PC-3 (cell line): ENCODE data around the gene CDK16. TPM values are rescaled to one million over a fixed set of nuclear protein-coding genes. Genes with fewer than 3 reads are reported as not detected.
"Not testable (repeated sequence)": the region's sequence is repeated elsewhere in the genome, so short reads cannot be mapped to it uniquely, and the experiment has no call there.

Experiments
- ATAC-seq: fragments of 200-7000 bp; cut with Tn5 transposase; 2 replicates; pipeline ENCODE4 v1.9.1; 2020; ENCODE audit warnings: mild to moderate bottlenecking, moderate library complexity
- BruUV-seq: library from RNA; stranded (reverse); fragments of 400-500 nt; replicated peaks from 2 replicates; lab custom pipeline; 2021; lab: Mats Ljungman, UMichigan
- CTCF ChIA-PET: fragments of 300-600 bp; sonication (Branson Sonifier 250); formaldehyde crosslinking; loops from one replicate; lab custom pipeline; 2022; ENCODE audit warnings: antibody characterized with exemption; lab: Charles Lee
- POLR2A ChIA-PET: fragments of 300-600 bp; sonication (Branson Sonifier 250); formaldehyde crosslinking; loops from one replicate; lab custom pipeline; 2022; ENCODE audit warnings: antibody characterized with exemption; ENCODE audit not compliant: unreplicated experiment; lab: Charles Lee
- DNase-seq: peaks from one replicate; pipeline ENCODE4 v3.0.0-alpha.2; 2015
- H2AFZ ChIP-seq: fragments of 300-600 bp; sonication (generic); 2 replicates; pipeline ENCODE4 v1.6.0; 2016; ENCODE audit warnings: antibody characterized with exemption, low read length
- H3F3A ChIP-seq: fragments of 300-600 bp; sonication (generic); one replicate; pipeline ENCODE4 v1.6.0; 2017; ENCODE audit warnings: antibody characterized with exemption, low read length, control low read depth, mild to moderate bottlenecking; ENCODE audit not compliant: unreplicated experiment
- H3K27ac ChIP-seq: fragments of 300-600 bp; sonication (generic); 2 replicates; pipeline ENCODE4 v1.5.1; 2016; ENCODE audit warnings: mild to moderate bottlenecking, low read length
- H3K27me3 ChIP-seq: fragments of 300-600 bp; sonication (generic); 2 replicates; pipeline ENCODE4 v1.6.1; 2016; ENCODE audit warnings: low read length, mixed read lengths
- H3K36me3 ChIP-seq: fragments of 300-600 bp; sonication (generic); 2 replicates; pipeline ENCODE4 v1.6.1; 2016; ENCODE audit warnings: low read depth, mixed run types, low read length, mixed read lengths
- H3K4me1 ChIP-seq: fragments of 300-600 bp; sonication (generic); 2 replicates; pipeline ENCODE4 v1.5.1; 2016; ENCODE audit warnings: low read length; ENCODE audit not compliant: insufficient read depth
- H3K4me2 ChIP-seq: fragments of 300-600 bp; sonication (generic); 2 replicates; pipeline ENCODE4 v1.6.0; 2016; ENCODE audit warnings: low read length
- H3K4me3 ChIP-seq: fragments of 300-600 bp; sonication (generic); 2 replicates; pipeline ENCODE4 v1.5.1; 2016; ENCODE audit warnings: mild to moderate bottlenecking, low read length, mixed read lengths
- H3K79me2 ChIP-seq: fragments of 300-600 bp; sonication (generic); 2 replicates; pipeline ENCODE4 v1.6.1; 2017; ENCODE audit warnings: low read length, mixed read lengths
- H3K9ac ChIP-seq: fragments of 300-600 bp; sonication (generic); 2 replicates; pipeline ENCODE4 v1.6.0; 2016; ENCODE audit warnings: mild to moderate bottlenecking, low read length
- H3K9me2 ChIP-seq: fragments of 300-600 bp; sonication (generic); replicated peaks from 2 replicates; pipeline ENCODE4 v1.6.1; 2016; ENCODE audit warnings: mixed run types, low read length, mixed read lengths
- H3K9me3 ChIP-seq: fragments of 300-600 bp; sonication (generic); 2 replicates; pipeline ENCODE4 v1.6.1; 2016; ENCODE audit warnings: low read length, mixed read lengths
- H4K20me1 ChIP-seq: fragments of 300-600 bp; sonication (generic); 2 replicates; pipeline ENCODE4 v1.6.1; 2016; ENCODE audit warnings: low read length, mixed read lengths
- EZH2 ChIP-seq: fragments of 300-600 bp; sonication (generic); IDR thresholded peaks from one replicate; pipeline ENCODE4 v1.6.1; 2017; ENCODE audit warnings: antibody characterized with exemption, mild to moderate bottlenecking, low read length; ENCODE audit not compliant: unreplicated experiment
- EZH2phosphoT487 ChIP-seq: fragments of 300-600 bp; sonication (generic); IDR thresholded peaks from 2 replicates; pipeline ENCODE4 v1.6.1; 2018; ENCODE audit warnings: mild to moderate bottlenecking, antibody characterized with exemption, low read length, borderline replicate concordance
- intact Hi-C: fragments of 100-400 bp; cut with micrococcal nuclease; formaldehyde crosslinking; loops from 2 replicates; pipeline ENCODE4 v1.9.0; 2023
- total RNA-seq: library from RNA; depleted of rRNA; stranded (reverse); fragments of >200 nt; gene quantifications from 2 replicates; pipeline ENCODE4 v1.2.3, GENCODE V29; 2014
- TF ChIP-seq, protein P1 (sequence below): fragments of 300-600 bp; sonication (generic); conservative IDR thresholded peaks from 2 replicates; pipeline ENCODE4 v1.5.1; 2017; ENCODE audit warnings: antibody characterized with exemption, low read depth, mild to moderate bottlenecking, low read length

CDK16 gene
- total RNA-seq, 1 experiment from 2014 or later = 155 TPM

DNA sequence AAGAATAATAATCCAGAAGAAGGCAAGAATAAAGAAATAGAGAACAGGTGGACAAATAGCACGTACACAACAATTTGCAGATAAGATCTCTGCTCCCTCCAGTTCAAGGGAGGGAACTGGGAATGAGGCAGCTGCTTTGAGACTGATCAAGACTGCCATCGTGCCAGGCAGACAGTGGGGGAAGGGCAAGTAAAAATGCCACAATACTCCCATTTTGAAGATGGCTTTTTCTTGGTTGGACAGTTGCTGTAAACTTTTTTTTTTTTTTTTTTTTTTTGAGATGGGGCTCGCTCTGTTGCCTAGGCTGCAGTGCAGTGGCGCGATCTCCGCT, 31.5 kb downstream of the CDK16 start:
- DNase-seq = no peak
- Histone ChIP-seq H3K9me3 (no peaks in the 10 kb centered on the region), H2AFZ (no peak overlapping the region), H3K4me1 (peaks cover 18% of the 10 kb centered on the region), H3K27me3 (no peaks in the 10 kb centered on the region), H3K27ac (no peak overlapping the region), H3K4me3 (no peak overlapping the region), H3K9me2 (no peaks in the 10 kb centered on the region), H3K9ac (no peak overlapping the region), H3K36me3 (no peaks in the 10 kb centered on the region; the same call in 1 of the 2 replicates), H3F3A (no peaks in the 10 kb centered on the region), H4K20me1 (no peaks in the 10 kb centered on the region), H3K4me2 (no peak overlapping the region), H3K79me2 (no peaks in the 10 kb centered on the region)
- no peak for TF ChIP-seq EZH2
- TF ChIP-seq EZH2phosphoT487 = no peak
- TF ChIP-seq, protein P1, sequence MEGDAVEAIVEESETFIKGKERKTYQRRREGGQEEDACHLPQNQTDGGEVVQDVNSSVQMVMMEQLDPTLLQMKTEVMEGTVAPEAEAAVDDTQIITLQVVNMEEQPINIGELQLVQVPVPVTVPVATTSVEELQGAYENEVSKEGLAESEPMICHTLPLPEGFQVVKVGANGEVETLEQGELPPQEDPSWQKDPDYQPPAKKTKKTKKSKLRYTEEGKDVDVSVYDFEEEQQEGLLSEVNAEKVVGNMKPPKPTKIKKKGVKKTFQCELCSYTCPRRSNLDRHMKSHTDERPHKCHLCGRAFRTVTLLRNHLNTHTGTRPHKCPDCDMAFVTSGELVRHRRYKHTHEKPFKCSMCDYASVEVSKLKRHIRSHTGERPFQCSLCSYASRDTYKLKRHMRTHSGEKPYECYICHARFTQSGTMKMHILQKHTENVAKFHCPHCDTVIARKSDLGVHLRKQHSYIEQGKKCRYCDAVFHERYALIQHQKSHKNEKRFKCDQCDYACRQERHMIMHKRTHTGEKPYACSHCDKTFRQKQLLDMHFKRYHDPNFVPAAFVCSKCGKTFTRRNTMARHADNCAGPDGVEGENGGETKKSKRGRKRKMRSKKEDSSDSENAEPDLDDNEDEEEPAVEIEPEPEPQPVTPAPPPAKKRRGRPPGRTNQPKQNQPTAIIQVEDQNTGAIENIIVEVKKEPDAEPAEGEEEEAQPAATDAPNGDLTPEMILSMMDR = no peak
- no TSS peak for BruUV-seq
- POLR2A ChIA-PET = no interaction called here
- CTCF ChIA-PET = no interaction called here
- ATAC-seq = no peak
- intact Hi-C loops = no loop called here

DNA sequence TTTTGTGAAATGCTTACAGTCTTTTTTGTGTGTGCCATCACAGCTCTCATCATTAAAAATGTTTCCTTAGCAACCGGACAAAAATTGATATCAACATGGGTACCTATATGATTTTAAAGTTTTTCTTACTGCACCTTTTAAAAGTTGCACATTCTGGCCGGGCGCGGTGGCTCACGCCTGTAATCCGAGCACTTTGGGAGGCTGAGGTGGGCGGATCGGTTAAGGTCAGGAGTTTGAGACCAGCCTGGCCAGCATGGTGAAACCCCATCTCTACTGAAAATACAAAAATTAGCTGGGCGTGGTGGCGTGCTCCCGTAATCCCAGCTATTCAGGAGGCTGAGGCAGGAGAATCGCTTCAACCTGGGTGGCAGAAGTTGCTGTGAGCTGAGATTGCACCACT, 39.1 kb downstream of the CDK16 start:
- H3K27me3 ChIP-seq, H3K4me1 ChIP-seq, BruUV-seq, H3K27ac ChIP-seq, CTCF ChIA-PET, H3K36me3 ChIP-seq, H4K20me1 ChIP-seq, H3K9ac ChIP-seq, intact Hi-C loops, H3K79me2 ChIP-seq, POLR2A ChIA-PET, ATAC-seq, H2AFZ ChIP-seq, H3F3A ChIP-seq, H3K4me3 ChIP-seq, H3K4me2 ChIP-seq, DNase-seq, H3K9me3 ChIP-seq, H3K9me2 ChIP-seq: not testable (repeated sequence)

DNA sequence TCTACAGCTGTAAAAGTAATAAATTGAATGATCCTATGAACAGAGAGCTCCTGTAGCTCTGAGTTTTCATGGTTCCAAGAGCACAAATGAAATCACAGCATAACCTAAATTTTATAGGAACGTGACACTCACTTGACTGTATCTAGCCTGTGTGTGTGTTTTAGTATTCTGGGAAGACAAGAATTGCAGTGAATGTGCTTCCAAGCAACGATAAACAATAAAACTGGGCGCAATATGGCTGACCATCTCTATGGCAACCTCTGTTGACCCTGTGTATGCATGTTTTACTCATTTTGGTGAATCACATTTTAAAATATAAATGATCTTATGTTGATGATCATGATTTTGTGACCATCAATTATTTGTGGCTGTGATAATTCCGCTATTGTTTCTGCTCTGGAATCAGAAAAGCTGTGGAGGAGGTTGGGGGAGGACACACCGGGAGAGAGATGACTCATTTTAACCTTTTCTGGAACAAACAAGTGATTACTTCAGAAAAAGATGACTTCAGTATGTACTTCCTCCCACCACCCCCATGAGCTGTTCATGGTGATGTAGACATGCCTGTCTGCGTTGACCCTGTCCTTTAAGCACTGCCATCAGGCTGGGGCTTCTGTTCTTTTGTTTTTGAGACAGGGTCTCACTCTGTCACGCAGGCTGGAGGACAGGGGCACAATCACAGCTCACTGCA, 46.1 kb downstream of the CDK16 start:
- no peak for TF ChIP-seq EZH2phosphoT487
- TF ChIP-seq, protein P1 = no peak
- no peak for TF ChIP-seq EZH2
- BruUV-seq = no TSS peak

More for the DNA sequence above, 46.1 kb downstream of the CDK16 start:
- H2AFZ ChIP-seq = peak overlapping the region; percentile 55
- H3K9me2 ChIP-seq = no peaks in the 10 kb centered on the region
- H3K4me1 ChIP-seq = peaks cover 16% of the 10 kb centered on the region
- H3K4me2 ChIP-seq = peak overlapping the region; percentile 62
- no peaks in the 10 kb centered on the region for H3K27me3 ChIP-seq
- peak overlapping the region; percentile 68 for H3K27ac ChIP-seq
- no peaks in the 10 kb centered on the region for H3F3A ChIP-seq
- intact Hi-C loops = no loop called here
- H3K9me3 ChIP-seq = no peaks in the 10 kb centered on the region
- H3K79me2 ChIP-seq = no peaks in the 10 kb centered on the region
- H3K9ac ChIP-seq = peak overlapping the region; percentile 18; the same call in 1 of the 2 replicates
- H3K36me3 ChIP-seq = no peaks in the 10 kb centered on the region
- no peak overlapping the region for H3K4me3 ChIP-seq
- POLR2A ChIA-PET = no interaction called here
- CTCF ChIA-PET = interaction anchor here (0.7 kb wide), 1 partner anchor 123 kb away, joined by 5 read pairs; no protein-coding TSS in a partner anchor
- peak; percentile 83 for ATAC-seq
- H4K20me1 ChIP-seq = no peaks in the 10 kb centered on the region
- DNase-seq = peak; percentile 43
